ENCODE data around the gene CST9L. TPM values are rescaled to one million over a fixed set of nuclear protein-coding genes. Genes with fewer than 3 reads are reported as not detected.
"Not testable (repeated sequence)": the region's sequence is repeated elsewhere in the genome, so short reads cannot be mapped to it uniquely, and the experiment has no call there.

CST9L gene
- total RNA-seq, 1 donor from 2014 or later, result not detected

GRCh38 chr20:23586735-23587525, 18.6 kb upstream of the CST9L start:
- DNase-seq (ENCODE audit: low read depth, low spot score), result no peak

GRCh38 chr20:23585808-23586734, 17.8 kb upstream of the CST9L start:
- no peak for DNase-seq (ENCODE audit: low read depth, low spot score)

- no peak for DNase-seq (ENCODE audit: low read depth, low spot score)
Measured at GRCh38 chr20:23585449-23585807, 17.1 kb upstream of the CST9L start.

GRCh38 chr20:23584434-23585199, 16.3 kb upstream of the CST9L start:
- DNase-seq (ENCODE audit: low read depth, low spot score), result no peak

- DNase-seq (ENCODE audit: low read depth, low spot score), result no peak
Measured at GRCh38 chr20:23583526-23583925, 15.2 kb upstream of the CST9L start.

GRCh38 chr20:23582293-23582692, 14.0 kb upstream of the CST9L start:
- no peak for DNase-seq (ENCODE audit: low read depth, low spot score)

- DNase-seq (ENCODE audit: low read depth, low spot score), result not testable (repeated sequence)
Measured at GRCh38 chr20:23581833-23582232, 13.5 kb upstream of the CST9L start.

GRCh38 chr20:23574977-23575376, 6.7 kb upstream of the CST9L start:
- no peak for DNase-seq (ENCODE audit: low read depth, low spot score)

- DNase-seq (ENCODE audit: low read depth, low spot score), result no peak
Measured at GRCh38 chr20:23570178-23570760, 2.0 kb upstream of the CST9L start.

- no peak for DNase-seq (ENCODE audit: low read depth, low spot score)
Measured at GRCh38 chr20:23569570-23569969, 1.3 kb upstream of the CST9L start.

- DNase-seq (ENCODE audit: low read depth, low spot score), result no peak
Measured at GRCh38 chr20:23568971-23569330, 667 bp upstream of the CST9L start.

- no peak for DNase-seq (ENCODE audit: low read depth, low spot score)
Measured at GRCh38 chr20:23566199-23566932, 1.9 kb downstream of the CST9L start.

GRCh38 chr20:23565503-23566045, 2.7 kb downstream of the CST9L start:
- no peak for DNase-seq (ENCODE audit: low read depth, low spot score)

- DNase-seq (ENCODE audit: low read depth, low spot score), result no peak
Measured at GRCh38 chr20:23564927-23565326, 3.4 kb downstream of the CST9L start.

GRCh38 chr20:23562721-23563342, 5.5 kb downstream of the CST9L start:
- no peak for DNase-seq (ENCODE audit: low read depth, low spot score)

- no peak for DNase-seq (ENCODE audit: low read depth, low spot score)
Measured at GRCh38 chr20:23554401-23554800, 13.9 kb downstream of the CST9L start.

GRCh38 chr20:23551786-23552185, 16.5 kb downstream of the CST9L start:
- no peak for DNase-seq (ENCODE audit: low read depth, low spot score)

- DNase-seq (ENCODE audit: low read depth, low spot score), result no peak
Measured at GRCh38 chr20:23551383-23551782, 16.9 kb downstream of the CST9L start.

- no peak for DNase-seq (ENCODE audit: low read depth, low spot score)
Measured at GRCh38 chr20:23550227-23550626, 18.1 kb downstream of the CST9L start.

- no peak for DNase-seq (ENCODE audit: low read depth, low spot score)
Measured at GRCh38 chr20:23548408-23548807, 19.9 kb downstream of the CST9L start.

Measured in pulmonary artery endothelial cell (primary cell).